Measurements from ENCODE around the gene MFF.

MFF gene

GRCh38 chr2:227401550-227401949 lies 76.5 kb downstream of the MFF start:
- in situ Hi-C loops (cut with HindIII; ENCODE audit: low sequenced_read_pairs), result no loop called here
- no peak for TF ChIP-seq CTCF (IDR thresholded peaks at IDR 0.05; ENCODE audit: low read depth, low read length)
- H3K4me3 ChIP-seq (ENCODE audit: low read depth, low read length), result no peak overlapping the region
- no peak for DNase-seq (ENCODE audit: low read depth, low spot score)

GRCh38 chr2:227402321-227402720 lies 77.3 kb downstream of the MFF start:
- in situ Hi-C loops (cut with HindIII; ENCODE audit: low sequenced_read_pairs), result no loop called here
- no peak overlapping the region for H3K4me3 ChIP-seq (ENCODE audit: low read depth, low read length)
- no peak for DNase-seq (ENCODE audit: low read depth, low spot score)
- TF ChIP-seq CTCF (IDR thresholded peaks at IDR 0.05; ENCODE audit: low read depth, low read length), result no peak

GRCh38 chr2:227402959-227403358 lies 77.9 kb downstream of the MFF start:
- H3K4me3 ChIP-seq (ENCODE audit: low read depth, low read length), result no peak overlapping the region
- in situ Hi-C loops (cut with HindIII; ENCODE audit: low sequenced_read_pairs), result no loop called here
- no peak for TF ChIP-seq CTCF (IDR thresholded peaks at IDR 0.05; ENCODE audit: low read depth, low read length)
- DNase-seq (ENCODE audit: low read depth, low spot score), result no peak

GRCh38 chr2:227404585-227405271 lies 79.7 kb downstream of the MFF start:
- no peak overlapping the region for H3K4me3 ChIP-seq (ENCODE audit: low read depth, low read length)
- TF ChIP-seq CTCF (IDR thresholded peaks at IDR 0.05; ENCODE audit: low read depth, low read length), result no peak
- in situ Hi-C loops (cut with HindIII; ENCODE audit: low sequenced_read_pairs), result no loop called here
- no peak for DNase-seq (ENCODE audit: low read depth, low spot score)

GRCh38 chr2:227406177-227407031 lies 81.4 kb downstream of the MFF start:
- in situ Hi-C loops (cut with HindIII; ENCODE audit: low sequenced_read_pairs), result no loop called here
- peak; percentile 97 for DNase-seq (ENCODE audit: low read depth, low spot score)
- H3K4me3 ChIP-seq (ENCODE audit: low read depth, low read length), result no peak overlapping the region
- peak; percentile 74 for TF ChIP-seq CTCF (IDR thresholded peaks at IDR 0.05; ENCODE audit: low read depth, low read length)

All from astrocyte of the spinal cord (primary cell).